SK-N-SH treated with all-trans-retinoic acid at 6 μM for 48 hours (cell line): ENCODE data around the gene CENPO.

Experiments
- BACH2 ChIP-seq: fragments of 250-450 bp; sonication (Bioruptor Pico); IDR thresholded peaks from 2 replicates; pipeline ENCODE4 v1.9.0; 2021; ENCODE audit warnings: mild to moderate bottlenecking, borderline replicate concordance
- CSDC2 ChIP-seq: fragments of 250-450 bp; sonication (Bioruptor Pico); IDR thresholded peaks from 2 replicates; pipeline ENCODE4 v1.5.0; 2020; ENCODE audit warnings: mild to moderate bottlenecking, moderate library complexity
- ESRRG ChIP-seq: fragments of 250-450 bp; sonication (Bioruptor Pico); IDR thresholded peaks from 2 replicates; pipeline ENCODE4 v1.6.1; 2021; ENCODE audit warnings: mild to moderate bottlenecking
- PPARA ChIP-seq: fragments of 250-450 bp; sonication (Bioruptor Pico); IDR thresholded peaks from 2 replicates; pipeline ENCODE4 v1.5.0; 2020; ENCODE audit warnings: mild to moderate bottlenecking, borderline replicate concordance
- TOX ChIP-seq: fragments of 250-450 bp; sonication (Bioruptor Pico); IDR thresholded peaks from 2 replicates; pipeline ENCODE4 v1.8.0; 2021; ENCODE audit warnings: mild to moderate bottlenecking, moderate library complexity, borderline replicate concordance
- ZFP3 ChIP-seq: fragments of 250-450 bp; sonication (Bioruptor Pico); IDR thresholded peaks from 2 replicates; pipeline ENCODE4 v1.5.0; 2020; ENCODE audit warnings: mild to moderate bottlenecking, moderate library complexity
- ZNF70 ChIP-seq: fragments of 450-650 bp; formaldehyde crosslinking; IDR thresholded peaks from 2 replicates; pipeline ENCODE4 v1.5.0; 2020; ENCODE audit warnings: mild to moderate bottlenecking, moderate library complexity
- ZNF8 ChIP-seq: fragments of 450-650 bp; formaldehyde crosslinking; IDR thresholded peaks from 2 replicates; pipeline ENCODE4 v1.5.0; 2020; ENCODE audit warnings: mild to moderate bottlenecking, moderate library complexity
- TF ChIP-seq, protein P1 (sequence below): fragments of 250-450 bp; sonication (Bioruptor Pico); IDR thresholded peaks from 2 replicates; pipeline ENCODE4 v1.5.1; 2020; ENCODE audit warnings: low read depth, mild to moderate bottlenecking, moderate library complexity
- TF ChIP-seq, protein P2 (sequence below): fragments of 250-450 bp; sonication (Bioruptor Pico); IDR thresholded peaks from 2 replicates; pipeline ENCODE4 v1.5.0; 2020; ENCODE audit warnings: mild to moderate bottlenecking, moderate library complexity

DNA sequence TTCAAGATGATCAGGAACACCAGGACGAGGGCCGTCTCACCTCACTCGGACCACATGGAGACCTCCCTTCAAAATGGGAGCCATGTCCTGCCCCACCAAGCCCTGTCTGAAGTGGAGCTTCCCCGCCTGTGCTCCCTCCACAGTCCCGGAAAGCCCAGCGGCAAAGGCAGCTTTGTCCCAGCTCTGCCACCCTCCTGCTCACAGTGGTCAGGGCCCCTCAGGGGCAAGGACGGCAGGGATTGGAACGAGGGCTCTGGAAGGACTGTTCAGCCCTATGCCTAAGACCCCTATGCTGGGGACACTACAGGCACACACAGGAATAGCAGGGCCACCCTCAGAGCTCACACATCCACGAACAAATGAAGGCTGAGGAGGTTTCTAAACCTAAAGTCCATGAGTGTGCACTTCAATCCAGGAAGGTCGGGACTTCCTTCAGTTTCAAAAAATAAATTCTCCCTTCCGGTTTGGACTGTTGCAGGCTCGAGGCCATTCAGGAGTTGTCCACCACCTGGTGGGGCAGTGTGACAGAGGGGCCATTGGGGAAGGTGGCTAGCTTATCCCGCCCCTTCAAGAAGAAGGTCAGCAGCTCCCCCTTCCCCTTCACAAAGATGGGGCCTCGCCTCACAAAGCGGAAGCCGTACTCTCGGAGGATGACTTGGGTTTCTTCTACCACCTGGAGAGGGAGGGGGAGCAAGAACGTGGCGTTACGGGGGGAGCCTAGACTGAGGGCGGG lies 26.4 kb downstream of the CENPO start:
- TF ChIP-seq BACH2 (CRISPR knock-in tag) (no peak), ZNF70 (no peak), ESRRG (CRISPR knock-in tag) (no peak), CSDC2 (CRISPR knock-in tag) (no peak), TOX (CRISPR knock-in tag) (no peak), PPARA (CRISPR knock-in tag) (no peak), ZFP3 (CRISPR knock-in tag) (no peak), ZNF8 (CRISPR knock-in tag) (no peak)
- TF ChIP-seq, protein P1, sequence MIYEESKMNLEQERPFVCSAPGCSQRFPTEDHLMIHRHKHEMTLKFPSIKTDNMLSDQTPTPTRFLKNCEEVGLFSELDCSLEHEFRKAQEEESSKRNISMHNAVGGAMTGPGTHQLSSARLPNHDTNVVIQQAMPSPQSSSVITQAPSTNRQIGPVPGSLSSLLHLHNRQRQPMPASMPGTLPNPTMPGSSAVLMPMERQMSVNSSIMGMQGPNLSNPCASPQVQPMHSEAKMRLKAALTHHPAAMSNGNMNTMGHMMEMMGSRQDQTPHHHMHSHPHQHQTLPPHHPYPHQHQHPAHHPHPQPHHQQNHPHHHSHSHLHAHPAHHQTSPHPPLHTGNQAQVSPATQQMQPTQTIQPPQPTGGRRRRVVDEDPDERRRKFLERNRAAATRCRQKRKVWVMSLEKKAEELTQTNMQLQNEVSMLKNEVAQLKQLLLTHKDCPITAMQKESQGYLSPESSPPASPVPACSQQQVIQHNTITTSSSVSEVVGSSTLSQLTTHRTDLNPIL (CRISPR knock-in tag), result no peak
- TF ChIP-seq, protein P2, sequence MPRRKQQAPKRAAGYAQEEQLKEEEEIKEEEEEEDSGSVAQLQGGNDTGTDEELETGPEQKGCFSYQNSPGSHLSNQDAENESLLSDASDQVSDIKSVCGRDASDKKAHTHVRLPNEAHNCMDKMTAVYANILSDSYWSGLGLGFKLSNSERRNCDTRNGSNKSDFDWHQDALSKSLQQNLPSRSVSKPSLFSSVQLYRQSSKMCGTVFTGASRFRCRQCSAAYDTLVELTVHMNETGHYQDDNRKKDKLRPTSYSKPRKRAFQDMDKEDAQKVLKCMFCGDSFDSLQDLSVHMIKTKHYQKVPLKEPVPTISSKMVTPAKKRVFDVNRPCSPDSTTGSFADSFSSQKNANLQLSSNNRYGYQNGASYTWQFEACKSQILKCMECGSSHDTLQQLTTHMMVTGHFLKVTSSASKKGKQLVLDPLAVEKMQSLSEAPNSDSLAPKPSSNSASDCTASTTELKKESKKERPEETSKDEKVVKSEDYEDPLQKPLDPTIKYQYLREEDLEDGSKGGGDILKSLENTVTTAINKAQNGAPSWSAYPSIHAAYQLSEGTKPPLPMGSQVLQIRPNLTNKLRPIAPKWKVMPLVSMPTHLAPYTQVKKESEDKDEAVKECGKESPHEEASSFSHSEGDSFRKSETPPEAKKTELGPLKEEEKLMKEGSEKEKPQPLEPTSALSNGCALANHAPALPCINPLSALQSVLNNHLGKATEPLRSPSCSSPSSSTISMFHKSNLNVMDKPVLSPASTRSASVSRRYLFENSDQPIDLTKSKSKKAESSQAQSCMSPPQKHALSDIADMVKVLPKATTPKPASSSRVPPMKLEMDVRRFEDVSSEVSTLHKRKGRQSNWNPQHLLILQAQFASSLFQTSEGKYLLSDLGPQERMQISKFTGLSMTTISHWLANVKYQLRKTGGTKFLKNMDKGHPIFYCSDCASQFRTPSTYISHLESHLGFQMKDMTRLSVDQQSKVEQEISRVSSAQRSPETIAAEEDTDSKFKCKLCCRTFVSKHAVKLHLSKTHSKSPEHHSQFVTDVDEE (CRISPR knock-in tag), result no peak
